Glomerular endothelial cell (primary cell): ENCODE results near the gene SMIM14. TPM values are rescaled to one million over a fixed set of nuclear protein-coding genes. Genes with fewer than 3 reads are reported as not detected.
"Not testable (repeated sequence)": the region's sequence is repeated elsewhere in the genome, so short reads cannot be mapped to it uniquely, and the experiment has no call there.

ENCODE experiments used
- DNase-seq: peaks from one replicate; pipeline ENCODE4 v3.0.0-alpha.2; 2011; ENCODE audit warnings: low read depth, low spot score; ENCODE audit errors: extremely low read depth
- total RNA-seq: library from RNA; depleted of rRNA; stranded (reverse); fragments of >200 nt; gene quantifications from 2 replicates; pipeline ENCODE4 v1.2.3, GENCODE V29; 2015

SMIM14 gene
- total RNA-seq, 1 donor from 2014 or later = 19.4 TPM

GRCh38 chr4:39541987-39542610 is 96.6 kb downstream of the SMIM14 start:
- no peak for DNase-seq

- no peak for DNase-seq
Measured at GRCh38 chr4:39539089-39539611, 99.5 kb downstream of the SMIM14 start.

- DNase-seq = no peak
Measured at GRCh38 chr4:39533541-39533940, 105.1 kb downstream of the SMIM14 start.

- DNase-seq = not testable (repeated sequence)
Measured at GRCh38 chr4:39532237-39532636, 106.4 kb downstream of the SMIM14 start.

GRCh38 chr4:39530682-39531081 is 108.0 kb downstream of the SMIM14 start:
- no peak for DNase-seq

- DNase-seq = no peak
Measured at GRCh38 chr4:39529534-39529933, 109.1 kb downstream of the SMIM14 start.

GRCh38 chr4:39528061-39528465 is 110.6 kb downstream of the SMIM14 start:
- no peak for DNase-seq

- DNase-seq = peak; percentile 81
Measured at GRCh38 chr4:39527296-39528060, 111.2 kb downstream of the SMIM14 start, which contains the start of gene UGDH. Gene UGDH (minus strand): TSS chr4:39527439. CDS start chr4:39521512, 5,927 bp downstream.

- DNase-seq = no peak
Measured at GRCh38 chr4:39526765-39527295, 111.8 kb downstream of the SMIM14 start.

GRCh38 chr4:39525822-39526690 is 112.6 kb downstream of the SMIM14 start:
- DNase-seq = no peak

GRCh38 chr4:39524161-39524957 is 114.3 kb downstream of the SMIM14 start:
- no peak for DNase-seq

GRCh38 chr4:39522068-39522467 is 116.6 kb downstream of the SMIM14 start:
- DNase-seq = no peak

GRCh38 chr4:39521253-39521919 is 117.3 kb downstream of the SMIM14 start:
- no peak for DNase-seq

GRCh38 chr4:39518484-39518883 is 120.2 kb downstream of the SMIM14 start:
- no peak for DNase-seq

GRCh38 chr4:39516407-39516966 is 122.2 kb downstream of the SMIM14 start:
- no peak for DNase-seq

GRCh38 chr4:39515669-39516401 is 122.8 kb downstream of the SMIM14 start:
- DNase-seq = not testable (repeated sequence)

- DNase-seq = no peak
Measured at GRCh38 chr4:39514888-39515401, 123.7 kb downstream of the SMIM14 start.

GRCh38 chr4:39514266-39514665 is 124.4 kb downstream of the SMIM14 start:
- not testable (repeated sequence) for DNase-seq
